Colonic mucosa (tissue), 4 donors: Measurements from ENCODE around the gene SENP6. TPM values are rescaled to one million over a fixed set of nuclear protein-coding genes. Genes with fewer than 3 reads are reported as not detected.
A peak's percentile ranks its signal among the peaks of the same experiment; 100 is the strongest.
"Not testable (repeated sequence)": the region's sequence is repeated elsewhere in the genome, so short reads cannot be mapped to it uniquely, and the experiment has no call there.

Experiments used
- DNase-seq: peaks from one replicate; pipeline ENCODE4 v3.0.0-alpha.2; 2020
- H3K27ac ChIP-seq: fragments of 200-600 bp; one replicate; pipeline ENCODE4 v1.8.0; 2021
- H3K27me3 ChIP-seq: fragments of 200-600 bp; one replicate; pipeline ENCODE4 v1.8.0; 2021
- H3K36me3 ChIP-seq: fragments of 200-600 bp; one replicate; pipeline ENCODE4 v1.8.0; 2021
- H3K4me1 ChIP-seq: fragments of 200-600 bp; one replicate; pipeline ENCODE4 v1.8.0; 2021; ENCODE audit warnings: mild to moderate bottlenecking
- H3K4me3 ChIP-seq: fragments of 200-600 bp; one replicate; pipeline ENCODE4 v1.8.0; 2021
- H3K9ac ChIP-seq, 2 donors: one replicate each; pipeline ENCODE4 v1.7.0; 2013; ENCODE audit warnings: control low read depth in 2 of 2, low read depth in 2 of 2, low read length in 2 of 2
- H3K9me3 ChIP-seq: fragments of 200-600 bp; one replicate; pipeline ENCODE4 v1.8.0; 2021
- intact Hi-C: fragments of 100-400 bp; cut with DNase I; formaldehyde crosslinking; loops from one replicate; pipeline ENCODE4 v1.14.1; 2022
- total RNA-seq, 2 donors: library from RNA; stranded (reverse); fragmentation: NEBNext Ultra II Directional in 1 of 2; extraction: Animal tissue kit (Norgen Biotek cat#: 25700) in 1 of 2; gene quantifications; one replicate each; pipeline ENCODE4 v1.2.1, GENCODE V29; 2021
- TF ChIP-seq, protein P1 (sequence below): fragments of 200-600 bp; IDR thresholded peaks from one replicate; pipeline ENCODE4 v1.8.0; 2022; ENCODE audit warnings: antibody characterized with exemption, mild to moderate bottlenecking
- donor health status: healthy.
- donor health status: DM: no; HTN: no; CAD: no.
- donor health status: DM: no; HTN: no; CAD: no.

Gene SENP6
- total RNA-seq, 2 donors from 2014 or later = 51.9 to 70.0 TPM

DNA sequence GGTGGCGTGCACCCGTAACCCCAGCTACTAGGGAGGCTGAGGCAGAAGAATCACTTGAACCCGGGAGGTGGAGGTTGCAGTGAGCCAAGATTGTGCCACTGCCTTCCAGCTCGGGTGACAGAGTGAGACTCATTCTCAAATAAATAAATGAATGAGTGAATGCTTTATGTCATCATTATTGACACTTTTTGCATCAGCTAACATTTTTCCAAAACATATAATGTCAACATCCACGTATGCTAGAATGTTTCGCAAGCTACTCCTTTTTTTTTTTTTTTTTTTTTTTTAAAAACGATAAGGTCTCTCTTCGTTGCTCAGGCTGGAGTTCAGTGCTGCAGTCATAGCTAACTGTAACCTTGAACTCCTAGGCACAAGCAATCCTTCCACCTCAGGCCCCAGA lies 72.2 kb downstream of the SENP6 start:
- TF ChIP-seq, protein P1, sequence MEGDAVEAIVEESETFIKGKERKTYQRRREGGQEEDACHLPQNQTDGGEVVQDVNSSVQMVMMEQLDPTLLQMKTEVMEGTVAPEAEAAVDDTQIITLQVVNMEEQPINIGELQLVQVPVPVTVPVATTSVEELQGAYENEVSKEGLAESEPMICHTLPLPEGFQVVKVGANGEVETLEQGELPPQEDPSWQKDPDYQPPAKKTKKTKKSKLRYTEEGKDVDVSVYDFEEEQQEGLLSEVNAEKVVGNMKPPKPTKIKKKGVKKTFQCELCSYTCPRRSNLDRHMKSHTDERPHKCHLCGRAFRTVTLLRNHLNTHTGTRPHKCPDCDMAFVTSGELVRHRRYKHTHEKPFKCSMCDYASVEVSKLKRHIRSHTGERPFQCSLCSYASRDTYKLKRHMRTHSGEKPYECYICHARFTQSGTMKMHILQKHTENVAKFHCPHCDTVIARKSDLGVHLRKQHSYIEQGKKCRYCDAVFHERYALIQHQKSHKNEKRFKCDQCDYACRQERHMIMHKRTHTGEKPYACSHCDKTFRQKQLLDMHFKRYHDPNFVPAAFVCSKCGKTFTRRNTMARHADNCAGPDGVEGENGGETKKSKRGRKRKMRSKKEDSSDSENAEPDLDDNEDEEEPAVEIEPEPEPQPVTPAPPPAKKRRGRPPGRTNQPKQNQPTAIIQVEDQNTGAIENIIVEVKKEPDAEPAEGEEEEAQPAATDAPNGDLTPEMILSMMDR = no peak
- H3K9ac ChIP-seq = no peak overlapping the region
- DNase-seq = no peak
- no peaks in the 10 kb centered on the region for H3K4me1 ChIP-seq
- intact Hi-C loops = no loop called here
- H3K27ac ChIP-seq = no peak overlapping the region
- H3K9me3 ChIP-seq = no peaks in the 10 kb centered on the region
- H3K4me3 ChIP-seq = no peak overlapping the region
- no peaks in the 10 kb centered on the region for H3K27me3 ChIP-seq
- peaks cover 5% of the 10 kb centered on the region for H3K36me3 ChIP-seq

DNA sequence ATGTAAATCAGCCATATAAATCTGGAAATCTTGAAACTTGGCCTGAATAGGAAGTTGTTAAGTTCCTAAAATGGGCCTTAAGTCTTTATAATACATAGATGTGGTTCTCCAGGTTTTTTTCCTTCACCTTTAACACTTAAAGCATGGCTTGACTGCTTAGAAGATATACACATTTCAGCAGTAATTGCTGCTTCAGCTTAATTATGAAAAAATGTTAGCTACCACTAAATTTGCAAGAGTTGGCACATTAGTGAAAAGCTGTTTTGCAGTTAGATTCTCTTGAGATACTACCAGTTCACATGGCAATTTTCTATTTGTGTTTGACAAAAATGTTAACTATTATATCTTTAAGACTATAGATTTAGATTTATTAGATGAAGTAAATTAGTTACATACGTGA lies 74.7 kb downstream of the SENP6 start:
- no peak overlapping the region for H3K9ac ChIP-seq
- no peaks in the 10 kb centered on the region for H3K27me3 ChIP-seq
- peaks cover 20% of the 10 kb centered on the region for H3K36me3 ChIP-seq
- H3K4me3 ChIP-seq = no peak overlapping the region
- H3K9me3 ChIP-seq = no peaks in the 10 kb centered on the region
- no peak overlapping the region for H3K27ac ChIP-seq
- TF ChIP-seq, protein P1 = no peak
- intact Hi-C loops = no loop called here
- DNase-seq = no peak
- H3K4me1 ChIP-seq = no peaks in the 10 kb centered on the region

DNA sequence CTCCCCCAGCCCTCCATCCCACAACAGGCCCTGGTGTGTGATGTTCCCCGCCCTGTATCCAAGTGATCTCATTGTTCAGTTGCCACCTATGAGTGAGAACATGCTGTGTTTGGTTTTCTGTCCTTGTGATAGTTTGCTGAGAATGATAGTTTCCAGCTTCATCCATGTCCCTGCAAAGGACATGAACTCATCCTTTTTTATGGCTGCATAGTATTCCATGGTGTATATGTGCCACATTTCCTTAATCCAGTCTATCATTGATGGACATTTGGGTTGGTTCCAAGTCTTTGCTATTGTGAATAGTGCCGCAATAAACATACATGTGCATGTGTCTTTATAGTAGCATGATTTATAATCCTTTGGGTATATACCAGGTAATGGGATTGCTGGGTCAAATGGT lies 80.9 kb downstream of the SENP6 start:
- H3K36me3 ChIP-seq = peaks cover 15% of the 10 kb centered on the region
- H3K27me3 ChIP-seq, H3K4me3 ChIP-seq, DNase-seq, H3K27ac ChIP-seq, H3K4me1 ChIP-seq, H3K9ac ChIP-seq, H3K9me3 ChIP-seq, intact Hi-C loops: not testable (repeated sequence)

DNA sequence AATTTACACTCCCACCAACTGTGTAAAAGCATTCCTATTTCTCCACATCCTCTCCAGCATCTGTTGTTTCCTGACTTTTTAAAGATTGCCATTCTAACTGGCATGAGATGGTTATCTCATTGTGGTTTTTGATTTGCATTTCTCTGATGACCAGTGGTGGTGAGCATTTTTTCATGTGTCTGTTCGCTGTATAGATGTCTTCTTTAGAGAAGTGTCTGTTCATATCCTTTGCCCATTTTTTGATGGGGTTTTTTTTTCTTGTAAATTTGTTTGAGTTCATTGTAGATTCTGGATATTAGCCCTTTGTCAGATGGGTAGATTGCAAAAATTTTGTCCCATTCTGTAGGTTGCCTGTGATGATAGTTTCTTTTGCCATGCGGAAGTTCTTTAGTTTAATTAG lies 81.3 kb downstream of the SENP6 start:
- H3K4me3 ChIP-seq, intact Hi-C loops, H3K27me3 ChIP-seq, H3K27ac ChIP-seq, H3K9me3 ChIP-seq, DNase-seq, H3K4me1 ChIP-seq, H3K9ac ChIP-seq: not testable (repeated sequence)
- peaks cover 15% of the 10 kb centered on the region for H3K36me3 ChIP-seq

DNA sequence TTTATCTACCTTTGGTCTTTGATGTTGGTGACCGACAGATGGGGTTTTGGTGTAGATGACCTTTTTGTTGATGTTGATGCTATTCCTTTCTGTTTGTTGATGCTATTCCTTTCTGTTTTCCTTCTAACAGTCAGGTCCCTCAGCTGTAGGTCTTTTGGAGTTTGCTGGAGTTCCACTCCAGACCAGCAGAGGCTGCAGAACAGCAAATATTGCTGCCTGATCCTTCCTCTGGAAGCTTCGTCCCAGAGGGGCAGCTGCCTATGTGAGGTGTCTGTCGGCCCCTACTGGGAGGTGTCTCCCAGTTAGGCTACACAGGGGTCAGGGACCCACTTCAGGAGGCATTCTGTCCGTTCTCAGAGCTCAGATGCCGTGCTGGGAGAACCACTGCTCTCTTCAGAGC lies 85.9 kb downstream of the SENP6 start:
- H3K27me3 ChIP-seq, DNase-seq, H3K36me3 ChIP-seq, H3K4me1 ChIP-seq, H3K9me3 ChIP-seq, H3K27ac ChIP-seq, intact Hi-C loops, H3K9ac ChIP-seq, H3K4me3 ChIP-seq: not testable (repeated sequence)

DNA sequence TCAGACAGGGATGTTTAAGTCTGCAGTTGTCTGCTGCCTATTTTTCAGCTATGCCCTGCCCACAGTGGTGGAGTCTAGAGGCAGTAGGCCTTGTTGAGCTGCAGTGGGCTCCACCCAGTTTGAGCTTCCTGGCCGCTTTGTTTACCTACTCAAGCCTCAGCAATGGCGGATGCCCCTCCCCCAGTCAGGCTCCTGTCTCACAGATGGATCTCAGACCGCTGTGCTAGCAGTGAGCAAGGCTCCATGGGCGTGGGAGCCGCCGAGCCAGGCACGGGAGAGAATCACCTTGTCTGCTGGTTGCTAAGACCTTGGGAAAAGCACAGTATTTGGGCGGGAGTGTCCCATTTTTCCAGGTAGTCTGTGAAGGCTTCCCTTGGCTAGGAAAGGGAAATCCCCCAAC lies 86.3 kb downstream of the SENP6 start:
- DNase-seq = peak; percentile 24
- intact Hi-C loops, H3K4me3 ChIP-seq, H3K9me3 ChIP-seq, H3K27ac ChIP-seq, H3K9ac ChIP-seq, H3K27me3 ChIP-seq, H3K4me1 ChIP-seq, H3K36me3 ChIP-seq: not testable (repeated sequence)

DNA sequence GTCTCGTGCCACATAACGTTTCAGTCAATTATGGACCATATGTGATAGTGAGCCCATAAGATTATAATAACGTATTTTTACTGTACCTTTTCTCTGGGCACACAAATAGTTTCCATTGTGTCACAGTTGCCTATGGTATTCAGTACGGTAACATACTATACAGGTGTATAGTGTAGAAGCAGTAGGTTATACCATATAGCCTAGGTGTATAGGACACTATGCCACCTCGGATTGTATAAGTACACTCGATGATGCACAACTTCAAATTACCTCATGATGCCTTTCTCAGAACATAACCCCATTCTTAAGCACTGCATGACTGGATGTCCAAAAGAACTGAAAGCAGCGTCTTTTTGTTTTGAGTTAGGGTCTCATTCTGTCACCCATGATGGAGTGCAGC lies 87.9 kb downstream of the SENP6 start:
- DNase-seq = no peak
- Histone ChIP-seq H3K9ac (no peak overlapping the region), H3K27ac (no peak overlapping the region), H3K36me3 (no peaks in the 10 kb centered on the region), H3K9me3 (no peaks in the 10 kb centered on the region), H3K4me3 (no peak overlapping the region), H3K4me1 (no peaks in the 10 kb centered on the region), H3K27me3 (no peaks in the 10 kb centered on the region)
- TF ChIP-seq, protein P1 = no peak
- intact Hi-C loops = no loop called here

DNA sequence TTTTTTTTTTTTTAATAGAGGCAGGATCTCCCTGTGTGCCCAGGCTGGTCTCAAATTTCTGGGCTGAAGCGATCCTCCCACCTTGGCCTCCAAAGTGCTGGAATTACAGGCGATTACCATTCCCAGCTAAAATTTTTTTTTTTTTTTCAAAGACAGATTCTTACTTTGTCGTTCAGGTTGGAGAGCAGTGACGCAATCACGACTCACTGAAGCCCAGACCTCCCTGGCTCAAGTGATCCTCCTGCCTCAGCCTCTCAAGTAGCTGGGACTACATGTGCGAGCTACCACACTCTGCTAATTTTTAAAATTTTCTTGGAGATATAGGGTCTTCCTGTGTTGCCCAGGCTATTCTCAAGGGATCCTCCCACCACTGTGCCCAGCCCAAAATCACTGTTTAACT lies 89.3 kb downstream of the SENP6 start:
- H3K4me3 ChIP-seq = no peak overlapping the region
- H3K27me3 ChIP-seq = no peaks in the 10 kb centered on the region
- intact Hi-C loops = no loop called here
- H3K9me3 ChIP-seq = no peaks in the 10 kb centered on the region
- H3K9ac ChIP-seq = no peak overlapping the region
- peaks cover 3% of the 10 kb centered on the region for H3K36me3 ChIP-seq
- DNase-seq = no peak
- TF ChIP-seq, protein P1 = no peak
- no peaks in the 10 kb centered on the region for H3K4me1 ChIP-seq
- H3K27ac ChIP-seq = no peak overlapping the region
